HT1080 (cell line): ENCODE data around the gene CACTIN. TPM values are rescaled to one million over a fixed set of nuclear protein-coding genes. Genes with fewer than 3 reads are reported as not detected.
"Not testable (repeated sequence)": the region's sequence is repeated elsewhere in the genome, so short reads cannot be mapped to it uniquely, and the experiment has no call there.

Experiments used
- DNase-seq: peaks from one replicate; pipeline ENCODE4 v3.0.0-alpha.2; 2015; ENCODE audit warnings: low read depth
- total RNA-seq: library from RNA; depleted of rRNA; stranded (reverse); fragments of >200 nt; shearing (Covaris generic); gene quantifications from 2 replicates; pipeline ENCODE4 v1.2.3, GENCODE V29; 2014

Gene CACTIN
- total RNA-seq, 1 experiment from 2014 or later = 27.8 TPM

DNA sequence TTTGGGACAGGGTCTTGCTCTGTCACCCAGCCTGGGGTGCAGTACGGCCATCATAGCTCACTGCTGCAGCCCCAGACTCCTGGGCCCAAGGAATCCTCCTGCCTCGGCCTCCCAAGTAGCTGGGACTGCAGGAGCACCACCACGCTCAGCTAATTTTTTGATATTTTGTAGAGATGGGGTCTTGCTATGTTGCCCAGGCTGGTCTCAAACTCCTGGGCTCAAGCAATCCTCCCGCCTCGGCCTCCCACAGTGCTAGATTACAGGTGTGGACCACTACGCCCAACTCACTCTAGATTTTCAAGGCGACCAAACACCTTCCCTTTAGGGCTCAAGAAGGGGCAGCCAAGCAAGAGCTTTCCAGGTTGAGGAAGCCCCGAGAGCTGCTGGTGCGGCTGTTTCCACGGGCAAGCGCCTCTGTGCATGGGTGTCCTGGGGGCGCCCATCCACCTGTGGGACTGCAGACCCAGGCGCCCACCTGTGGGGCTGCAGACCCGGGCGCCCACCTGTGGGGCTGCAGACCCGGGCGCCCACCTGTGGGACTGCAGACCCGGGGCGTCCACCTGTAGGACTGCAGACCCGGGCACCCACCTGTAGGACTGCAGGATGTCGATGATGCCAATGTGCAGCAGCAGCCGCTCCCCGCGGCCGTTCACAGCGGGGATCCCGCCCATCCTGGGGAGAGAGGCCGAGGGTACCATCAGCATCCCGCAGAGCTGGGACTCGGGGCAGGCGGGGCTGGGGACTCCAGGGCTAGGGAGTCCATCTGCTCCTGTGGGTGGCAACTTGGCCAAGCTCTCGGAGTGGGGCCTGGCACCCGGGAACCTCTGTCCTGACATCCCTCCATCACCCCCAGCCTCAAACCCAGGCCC is 21.7 kb upstream of the CACTIN start:
- no peak for DNase-seq

DNA sequence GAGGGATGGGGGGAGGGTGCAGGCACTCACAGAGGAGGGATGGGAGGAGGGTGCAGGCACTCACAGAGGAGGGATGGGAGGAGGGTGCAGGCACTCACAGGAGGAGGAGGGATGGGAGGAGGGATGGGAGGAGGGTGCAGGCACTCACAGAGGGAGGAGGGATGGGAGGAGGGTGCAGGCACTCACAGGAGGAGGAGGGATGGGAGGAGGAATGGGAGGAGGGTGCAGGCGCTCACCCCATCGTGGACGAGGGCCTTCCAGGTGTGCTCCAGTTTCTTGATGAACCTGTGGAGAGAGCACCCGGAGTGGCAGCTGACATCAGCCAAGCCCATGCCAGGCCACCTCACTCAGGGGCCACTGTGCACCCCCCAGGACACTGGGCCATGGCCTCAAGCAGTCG is 20.5 kb upstream of the CACTIN start:
- DNase-seq = not testable (repeated sequence)

DNA sequence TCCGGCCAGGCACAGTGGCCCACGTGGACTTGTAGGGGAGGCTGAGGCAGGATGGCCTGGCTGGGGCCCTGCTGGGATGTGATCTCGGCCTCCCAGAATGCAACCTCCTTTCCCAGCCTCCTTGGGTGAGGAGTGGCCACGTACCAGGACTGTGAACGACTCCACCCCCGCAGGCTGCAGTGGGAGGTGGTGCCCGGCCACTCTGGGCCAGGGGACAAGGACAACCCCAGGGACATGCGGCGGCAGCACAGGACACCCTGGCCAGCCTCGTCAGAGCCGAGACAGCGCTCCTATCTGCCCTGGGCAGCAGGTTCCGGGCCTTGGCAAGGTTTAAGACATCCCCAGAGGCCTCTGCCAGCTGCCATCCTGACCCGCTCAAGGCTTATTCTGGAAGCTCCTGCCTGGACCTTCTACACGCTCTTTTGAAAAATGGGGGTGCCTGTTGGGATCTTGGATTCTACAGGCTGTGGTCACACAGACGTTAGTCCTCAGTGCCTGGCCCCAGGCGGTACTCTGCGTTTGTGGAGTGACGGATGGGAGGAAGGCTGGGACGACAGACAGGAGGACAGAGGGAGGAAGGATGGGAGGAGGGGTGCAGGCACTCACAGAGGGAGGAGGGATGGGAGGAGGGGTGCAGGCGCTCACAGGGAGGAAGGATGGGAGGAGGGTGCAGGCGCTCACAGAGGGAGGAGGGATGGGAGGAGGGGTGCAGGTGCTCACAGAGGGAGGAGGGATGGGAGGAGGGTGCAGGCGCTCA is 19.9 kb upstream of the CACTIN start:
- no peak for DNase-seq

DNA sequence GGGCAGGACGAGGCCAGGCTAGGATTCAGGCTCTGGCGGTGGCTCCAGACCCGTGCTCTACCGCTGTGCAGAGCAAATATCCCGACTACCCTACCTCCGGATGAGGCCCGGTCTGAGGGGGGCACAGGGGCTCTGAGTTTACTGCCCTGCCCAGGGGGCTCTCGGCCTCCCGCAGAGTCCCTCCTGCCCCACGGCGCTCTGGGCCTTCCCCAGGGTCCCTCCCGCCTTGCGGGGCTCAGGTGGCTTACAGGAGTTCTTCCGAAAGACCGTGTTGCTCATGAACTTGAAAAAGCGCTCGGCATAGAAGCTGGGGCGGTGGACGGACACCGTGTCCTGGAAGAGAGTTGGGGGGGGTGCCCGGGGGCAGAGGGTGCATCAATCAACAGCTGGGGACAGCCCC is 19.1 kb upstream of the CACTIN start:
- DNase-seq = no peak

DNA sequence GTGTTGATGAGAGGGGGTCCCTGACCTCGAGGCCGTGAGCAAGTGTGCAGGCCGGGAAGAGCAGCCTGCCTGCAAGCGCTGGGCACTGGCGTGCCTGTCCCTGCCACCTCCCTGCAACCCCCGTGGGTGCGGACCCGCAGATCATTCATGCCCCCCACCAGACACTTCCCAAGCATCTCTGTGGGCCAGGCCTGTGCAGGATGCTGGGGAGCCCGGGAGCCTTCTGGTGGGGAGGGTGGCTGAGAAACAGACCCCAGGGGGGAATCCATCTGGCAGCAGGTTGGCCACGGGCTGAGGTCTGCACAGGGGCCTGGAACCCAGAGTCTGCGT is 18.4 kb upstream of the CACTIN start:
- no peak for DNase-seq

DNA sequence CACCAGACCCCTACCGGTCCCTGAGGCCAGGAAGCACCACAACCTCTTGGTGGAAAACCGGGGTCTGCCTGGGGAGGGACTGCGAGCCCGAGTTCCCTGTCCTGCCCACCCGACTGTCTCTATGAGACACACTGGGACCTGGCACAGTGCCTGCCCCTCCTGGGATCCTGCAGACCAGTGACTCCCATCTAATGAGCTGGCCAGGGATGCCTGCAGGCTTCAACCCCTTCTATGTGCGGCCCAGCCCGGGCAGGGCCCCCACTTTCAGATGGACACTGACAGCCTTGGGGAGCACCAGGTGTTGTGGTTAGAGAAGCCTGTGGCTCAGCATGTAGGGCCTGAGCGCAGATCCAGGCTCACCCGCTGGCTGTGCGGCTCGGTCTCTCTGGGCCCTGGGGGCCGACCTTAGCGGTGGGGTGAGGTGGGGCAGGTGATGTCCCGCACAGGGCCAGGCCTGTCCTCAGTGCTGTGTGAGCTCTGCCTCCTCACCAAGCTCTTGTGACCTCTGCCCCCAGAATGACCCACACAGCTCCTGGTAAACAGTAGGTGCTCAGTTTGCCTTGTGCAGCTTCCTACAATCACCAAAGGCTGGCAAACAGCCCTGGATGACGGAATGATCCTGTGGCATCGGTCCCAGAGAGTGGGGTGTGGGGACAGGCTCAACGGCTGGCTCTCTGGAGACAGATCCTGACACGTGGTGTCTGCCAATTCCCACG is 17.9 kb upstream of the CACTIN start:
- no peak for DNase-seq

DNA sequence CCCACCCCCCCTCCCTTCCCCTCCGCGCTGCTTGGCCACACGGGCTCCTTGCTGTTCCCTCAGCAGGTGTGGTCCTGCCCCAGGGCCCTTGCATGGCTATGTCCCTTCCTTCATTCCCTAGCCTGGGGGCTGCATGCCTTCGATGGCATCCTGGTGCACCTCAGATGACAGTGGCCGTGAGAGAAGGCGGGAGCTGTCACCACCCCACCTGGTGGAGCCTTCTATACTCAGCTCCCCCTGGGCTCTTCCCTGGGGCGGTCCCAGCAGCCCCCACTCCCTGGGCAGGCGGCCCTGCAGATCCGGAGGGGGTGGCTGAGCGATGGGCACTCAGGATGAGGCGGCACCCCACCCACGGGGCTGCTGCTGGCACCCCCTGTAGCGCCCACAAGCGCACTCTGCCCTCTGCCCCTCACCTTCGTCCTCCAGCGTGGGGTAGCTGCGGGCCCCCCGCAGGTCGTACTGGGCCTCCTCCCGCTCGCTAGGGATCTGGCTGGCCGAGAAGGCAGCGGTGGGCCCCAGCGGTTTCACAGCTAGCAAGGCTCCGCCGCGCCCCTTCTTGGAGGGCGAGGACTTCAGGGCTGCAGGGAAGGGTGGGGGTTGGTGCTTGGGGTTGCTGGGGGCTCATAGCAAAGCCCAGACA is 17.2 kb upstream of the CACTIN start:
- no peak for DNase-seq

DNA sequence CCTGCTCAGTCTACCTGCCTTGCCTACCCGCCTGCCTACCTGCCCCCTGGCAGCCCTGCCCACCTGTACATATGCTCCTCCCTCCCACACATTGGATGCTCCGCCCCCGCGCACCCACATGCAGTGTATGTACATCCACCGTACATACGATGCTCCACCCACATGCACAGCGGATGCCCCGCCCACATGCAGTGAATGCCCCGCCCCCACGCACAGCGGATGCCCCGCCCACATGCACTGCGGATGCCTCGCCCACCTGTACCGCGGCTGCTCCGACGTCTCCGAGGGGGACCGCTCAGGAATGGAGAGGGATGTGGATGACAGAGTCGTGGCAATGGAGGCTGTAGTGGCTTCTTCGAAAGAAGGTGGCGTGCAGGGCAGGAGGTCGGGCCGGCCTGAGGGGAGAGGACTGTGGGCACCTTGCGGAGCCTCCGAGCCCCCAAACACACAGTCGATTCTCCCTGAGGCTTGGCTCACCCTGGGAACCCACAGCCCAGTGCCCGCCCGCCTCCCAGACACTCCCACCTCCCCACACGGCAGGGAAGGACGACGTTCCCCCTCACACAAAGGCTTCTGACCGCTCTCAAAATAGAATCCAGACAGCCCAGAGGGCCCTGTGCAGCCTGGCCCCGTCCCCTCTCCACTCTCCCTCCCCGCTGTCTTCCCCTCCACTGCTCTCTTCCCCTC is 16.5 kb upstream of the CACTIN start:
- no peak for DNase-seq

DNA sequence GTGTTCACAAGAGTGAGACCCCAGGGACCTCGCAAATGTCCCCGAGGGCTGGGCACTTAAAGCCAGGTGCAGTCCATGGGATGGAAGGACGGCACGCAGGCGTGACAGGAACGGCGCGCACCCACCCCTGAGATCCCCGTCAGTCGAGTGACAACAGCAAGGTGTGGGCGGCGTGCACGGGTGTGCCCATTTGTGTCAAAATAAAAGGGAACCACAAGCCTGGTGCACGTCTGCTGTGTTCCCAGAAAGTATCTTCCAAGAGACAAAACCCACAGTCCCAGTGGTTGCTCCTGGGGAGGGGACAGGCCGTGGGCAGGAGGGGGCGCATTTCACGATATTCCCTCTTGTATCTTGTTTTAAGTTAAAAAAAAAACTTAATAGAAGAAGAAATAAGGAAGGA is 15.7 kb upstream of the CACTIN start:
- DNase-seq = no peak

DNA sequence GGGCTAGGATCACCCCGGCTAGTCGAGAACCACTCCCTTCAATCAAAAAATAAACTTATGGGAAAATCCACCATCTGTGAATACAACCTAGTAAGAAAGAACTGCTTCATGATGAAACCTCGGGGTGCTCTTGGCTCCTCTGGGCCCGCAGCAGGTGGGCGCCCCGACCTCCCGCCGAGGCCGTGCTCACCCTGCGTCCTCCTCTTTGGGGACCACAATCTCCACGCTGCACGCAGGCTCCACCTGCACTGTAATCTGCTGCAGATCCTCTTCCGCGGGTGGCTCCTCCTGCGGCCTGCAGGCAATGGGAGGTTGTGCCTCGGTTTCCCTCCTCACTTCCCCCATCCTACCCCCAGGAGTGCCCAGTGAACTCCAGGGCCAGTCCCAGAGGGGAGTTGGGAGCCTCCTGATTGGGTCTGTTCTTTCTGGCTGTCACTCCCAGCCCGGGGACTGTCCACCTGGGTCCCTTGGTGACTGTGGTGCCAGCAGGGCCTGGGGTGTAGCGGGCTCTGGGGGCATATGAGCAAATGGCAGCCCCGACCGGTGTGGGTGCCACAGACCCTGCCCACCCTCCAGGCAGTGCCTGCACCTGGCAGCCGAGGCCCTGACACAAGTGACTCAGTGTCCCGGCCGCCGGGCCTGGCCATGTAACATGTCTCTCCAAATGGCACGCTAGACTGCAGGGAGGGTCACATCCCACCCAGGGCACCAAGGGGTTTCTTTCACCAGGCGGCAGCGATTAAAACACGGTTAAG is 15.1 kb upstream of the CACTIN start:
- no peak for DNase-seq

DNA sequence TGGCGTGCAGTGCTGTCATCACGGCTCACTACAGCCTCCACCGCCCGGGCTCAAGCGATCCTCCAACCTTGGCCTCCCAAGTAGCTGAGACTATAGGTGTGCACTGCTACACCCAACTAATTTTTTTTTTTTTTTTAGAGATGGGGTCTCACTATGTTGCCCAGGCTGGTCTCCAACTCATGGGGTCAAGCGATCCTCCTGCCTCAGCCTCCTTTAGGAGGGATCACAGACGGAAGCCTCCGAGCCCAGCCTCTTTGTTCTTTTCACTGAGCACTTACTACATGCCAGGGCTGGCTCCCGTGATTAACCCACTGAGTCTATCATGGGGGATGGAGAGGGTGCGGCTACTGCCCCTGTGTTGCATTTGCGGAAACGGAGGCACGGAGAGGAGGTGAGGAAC is 12.9 kb upstream of the CACTIN start:
- no peak for DNase-seq

DNA sequence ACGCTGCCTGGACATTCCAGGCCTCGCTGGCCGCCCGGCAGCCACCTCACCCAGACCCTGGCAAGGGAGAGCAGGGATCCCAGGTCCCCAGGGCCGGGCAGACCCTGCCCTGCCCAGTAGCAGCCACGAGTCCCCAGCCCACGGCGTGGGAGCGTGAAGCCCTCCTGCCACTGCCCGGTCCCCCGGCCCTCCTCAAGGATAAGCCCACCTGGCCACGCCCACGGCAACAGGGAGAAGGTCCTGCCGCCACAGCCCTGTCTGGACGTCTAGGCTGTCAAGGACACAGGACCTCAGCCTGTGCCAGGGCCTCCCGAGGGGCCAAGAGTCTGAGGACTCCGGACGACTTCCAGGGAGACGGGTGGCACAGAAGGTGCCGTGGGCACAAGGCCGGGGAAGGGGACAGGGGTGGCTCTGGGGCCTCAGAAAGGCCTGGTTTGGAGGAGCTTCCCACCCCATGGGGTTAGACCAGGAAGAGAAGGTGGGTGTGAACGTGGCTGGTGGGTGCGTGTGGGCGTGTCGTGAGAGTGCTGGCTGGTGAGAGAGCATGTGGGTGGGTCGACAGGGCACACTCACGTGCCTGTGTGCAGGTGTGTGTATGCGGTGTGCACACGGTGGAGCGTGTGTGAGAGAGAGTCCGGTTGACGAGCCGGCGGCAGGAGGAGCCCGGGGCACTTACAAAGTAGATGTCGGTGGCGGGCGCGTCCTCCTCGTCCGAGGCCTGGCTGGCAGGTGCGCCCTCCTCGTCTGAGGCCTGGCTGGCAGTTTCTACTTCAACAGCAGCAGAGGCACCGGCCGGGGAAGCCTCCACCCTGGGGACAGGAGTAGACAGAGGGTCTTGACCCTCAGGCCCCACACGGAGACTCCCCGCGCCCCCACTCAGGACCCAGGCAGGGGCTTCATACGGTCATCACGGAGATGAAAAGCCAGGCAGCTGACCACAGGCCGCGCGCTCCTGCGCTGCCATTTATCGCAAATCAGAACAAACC is 11.9 kb upstream of the CACTIN start:
- no peak for DNase-seq

DNA sequence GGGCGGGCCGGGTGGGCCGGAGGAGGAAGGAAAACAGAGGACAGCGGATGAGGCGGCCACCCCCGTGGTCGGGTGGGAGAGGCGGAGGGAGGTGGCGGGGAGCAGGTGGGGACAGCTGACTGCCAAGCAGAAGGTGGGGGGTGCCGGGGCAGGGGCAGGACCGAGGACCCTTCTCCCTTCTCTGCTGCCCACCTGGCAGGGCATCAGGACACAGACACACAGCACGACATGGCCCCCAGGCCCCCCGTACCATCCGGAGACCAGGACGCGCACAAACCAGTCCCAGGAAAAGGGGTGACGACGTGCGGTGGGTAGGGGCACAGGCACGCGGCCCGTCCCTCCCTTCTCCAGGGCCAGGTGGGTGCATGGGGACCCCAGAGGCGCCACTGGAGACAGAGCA is 11.0 kb upstream of the CACTIN start:
- DNase-seq = no peak

DNA sequence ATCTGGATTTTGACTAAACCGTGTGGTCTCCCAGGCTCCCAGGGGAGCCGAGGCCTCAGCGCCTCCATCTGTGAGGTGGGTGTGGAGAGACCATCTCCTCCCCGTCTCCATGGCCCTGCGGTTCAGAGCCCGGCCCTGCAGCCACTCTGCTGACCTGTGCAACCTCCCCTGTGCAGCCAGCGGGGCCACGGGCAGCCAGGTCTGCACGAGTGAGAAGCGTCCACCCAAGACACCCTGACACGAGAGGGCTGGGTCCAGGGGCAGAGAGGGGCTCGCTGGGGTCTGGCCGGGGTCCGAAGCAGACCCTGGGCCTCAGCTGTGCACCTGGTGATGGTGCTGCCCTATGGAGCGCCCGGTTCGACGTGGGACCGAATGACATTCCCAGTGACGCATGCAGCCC is 10.4 kb upstream of the CACTIN start:
- no peak for DNase-seq

DNA sequence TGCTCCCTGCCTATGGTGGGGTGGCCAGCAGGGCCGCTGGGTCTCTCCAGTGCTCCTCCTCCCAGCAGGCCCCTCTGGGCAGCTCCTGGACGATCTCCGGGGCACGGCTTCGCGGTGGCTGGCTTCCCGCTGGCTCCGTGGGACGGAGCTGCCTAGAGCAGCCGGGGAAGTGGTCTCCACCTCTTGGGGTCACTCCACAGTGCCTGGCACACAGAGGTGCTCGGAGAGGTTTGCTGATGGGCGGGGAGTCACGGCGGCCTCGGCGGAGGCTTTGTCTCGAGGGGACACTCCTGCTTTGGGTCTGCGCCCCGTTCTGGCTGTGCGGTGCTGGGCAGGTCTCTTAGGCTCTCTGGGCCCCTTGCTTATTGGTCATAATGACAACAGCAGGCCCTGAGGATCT is 9.9 kb upstream of the CACTIN start:
- DNase-seq = no peak

DNA sequence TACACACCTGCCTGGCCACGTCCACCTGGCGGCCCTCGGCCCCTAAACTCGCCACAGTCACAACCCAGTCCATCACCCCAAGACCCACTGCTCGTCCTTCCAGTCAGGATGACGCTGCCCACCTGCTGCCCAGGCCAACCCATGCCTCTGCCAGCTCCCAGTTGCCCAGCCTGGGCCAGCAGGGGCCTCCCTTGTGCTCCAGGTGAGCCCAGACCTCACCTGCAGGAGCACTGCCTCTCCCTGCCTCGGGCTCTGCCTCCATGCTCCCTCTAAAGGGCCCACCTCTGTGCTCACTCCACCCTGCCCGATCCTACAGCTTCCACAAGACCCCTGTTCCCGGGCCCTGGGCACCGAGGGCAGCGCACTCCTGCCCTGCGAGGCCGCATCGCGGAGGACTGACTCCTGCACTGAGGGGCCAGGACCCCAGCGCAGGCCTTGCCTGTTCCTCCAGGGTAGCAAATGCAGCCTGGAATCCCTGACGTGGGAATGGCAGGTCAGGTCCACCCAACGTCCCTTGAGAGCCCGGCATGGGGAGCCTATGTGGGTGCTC is 8.0 kb upstream of the CACTIN start:
- no peak for DNase-seq

DNA sequence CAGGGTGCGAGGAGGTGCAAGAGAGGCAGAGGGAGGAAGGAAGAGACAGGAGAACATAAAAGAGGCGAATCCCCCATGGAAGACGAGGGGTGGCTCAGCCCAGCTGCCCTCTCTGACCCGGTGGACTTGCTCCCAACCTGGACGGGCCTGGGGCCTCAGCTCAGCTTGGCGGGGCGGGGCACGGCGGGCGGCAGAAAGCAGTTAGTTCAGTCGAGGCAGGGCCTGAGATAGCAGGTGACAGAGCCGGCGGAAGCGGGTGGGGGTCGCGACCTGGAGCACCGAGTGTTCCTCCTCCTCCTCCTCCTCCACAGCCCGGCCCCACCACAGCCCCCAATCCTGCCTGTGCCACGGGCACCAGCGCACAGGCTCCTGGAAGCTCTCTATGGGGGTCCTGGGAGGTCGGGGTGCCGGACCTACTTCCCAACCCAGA is 7.0 kb upstream of the CACTIN start:
- no peak for DNase-seq

DNA sequence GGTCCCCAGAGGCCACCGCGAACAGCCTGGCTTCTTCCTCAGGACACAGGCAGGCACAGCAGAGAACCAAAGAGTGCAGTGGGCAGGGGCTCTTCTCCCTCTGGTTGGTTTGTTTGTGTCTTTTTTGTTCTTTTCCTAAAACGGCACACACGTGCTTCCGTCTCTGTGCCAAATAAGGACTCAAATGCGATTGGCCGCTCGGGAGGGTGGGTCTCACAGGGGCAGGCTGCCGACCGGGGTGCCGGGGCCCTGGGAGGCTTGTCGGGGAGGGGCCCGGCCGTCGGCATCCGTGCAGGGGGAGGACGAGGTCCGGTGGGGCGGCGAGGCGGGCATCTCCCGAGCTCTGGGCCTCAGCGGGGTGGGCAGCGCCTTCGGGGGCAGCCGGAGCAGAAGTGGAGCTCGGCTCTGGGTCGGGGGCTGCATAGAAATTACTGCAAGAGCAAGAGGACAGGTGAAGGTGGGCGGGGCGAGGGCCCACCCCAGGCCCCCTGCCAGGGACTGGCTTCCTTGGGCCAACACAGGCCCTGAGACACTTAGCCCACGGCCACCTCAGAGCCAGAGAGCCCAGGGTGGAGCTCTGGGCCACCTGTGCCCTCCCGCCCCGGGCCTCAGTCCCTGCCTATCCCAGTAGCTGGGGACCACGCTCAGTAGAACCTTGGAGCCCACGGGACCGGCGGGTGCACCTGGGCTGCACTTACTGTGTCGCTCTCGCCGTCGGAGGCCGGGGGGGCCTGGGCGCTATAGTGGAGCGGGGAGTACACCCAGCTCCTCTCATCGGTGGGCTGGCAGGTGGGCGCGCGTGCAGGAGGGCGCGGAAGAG is 6.4 kb upstream of the CACTIN start:
- DNase-seq = no peak
